HCEC 1CT (cell line): ENCODE results near the gene PUS1.

Experiments
- DNase-seq: peaks from one replicate; pipeline ENCODE4 v3.0.0-alpha.2; 2017

Gene PUS1

GRCh38 chr12:131903270-131904255 is 25.5 kb upstream of the PUS1 start:
- no peak for DNase-seq

DNA sequence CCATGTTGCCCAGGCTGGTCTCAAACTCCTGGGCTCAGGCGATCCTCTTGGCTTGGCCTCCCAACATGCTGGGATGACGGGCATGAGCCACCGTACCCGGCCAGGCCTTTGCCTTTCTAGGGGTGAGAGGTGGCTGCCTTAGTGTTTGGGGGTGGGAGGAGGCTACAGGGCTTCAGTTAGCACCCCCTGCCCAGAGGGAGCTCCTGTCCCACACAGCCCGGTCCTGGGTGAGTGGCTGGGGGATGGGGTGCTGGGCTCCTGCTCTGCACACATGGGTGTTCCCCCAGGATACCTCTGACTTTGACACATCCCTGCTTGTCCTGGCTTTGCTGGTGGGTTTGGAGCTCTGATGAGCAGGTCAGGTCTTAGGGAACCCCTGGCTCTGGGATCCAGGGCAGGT is 24.7 kb upstream of the PUS1 start:
- no peak for DNase-seq

- no peak for DNase-seq
Measured at GRCh38 chr12:131905081-131905629, 23.9 kb upstream of the PUS1 start.

GRCh38 chr12:131905630-131906091 is 23.4 kb upstream of the PUS1 start:
- no peak for DNase-seq

- no peak for DNase-seq
Measured at GRCh38 chr12:131907379-131908091, 21.5 kb upstream of the PUS1 start.

- no peak for DNase-seq
Measured at GRCh38 chr12:131908092-131909080, 20.7 kb upstream of the PUS1 start.

DNA sequence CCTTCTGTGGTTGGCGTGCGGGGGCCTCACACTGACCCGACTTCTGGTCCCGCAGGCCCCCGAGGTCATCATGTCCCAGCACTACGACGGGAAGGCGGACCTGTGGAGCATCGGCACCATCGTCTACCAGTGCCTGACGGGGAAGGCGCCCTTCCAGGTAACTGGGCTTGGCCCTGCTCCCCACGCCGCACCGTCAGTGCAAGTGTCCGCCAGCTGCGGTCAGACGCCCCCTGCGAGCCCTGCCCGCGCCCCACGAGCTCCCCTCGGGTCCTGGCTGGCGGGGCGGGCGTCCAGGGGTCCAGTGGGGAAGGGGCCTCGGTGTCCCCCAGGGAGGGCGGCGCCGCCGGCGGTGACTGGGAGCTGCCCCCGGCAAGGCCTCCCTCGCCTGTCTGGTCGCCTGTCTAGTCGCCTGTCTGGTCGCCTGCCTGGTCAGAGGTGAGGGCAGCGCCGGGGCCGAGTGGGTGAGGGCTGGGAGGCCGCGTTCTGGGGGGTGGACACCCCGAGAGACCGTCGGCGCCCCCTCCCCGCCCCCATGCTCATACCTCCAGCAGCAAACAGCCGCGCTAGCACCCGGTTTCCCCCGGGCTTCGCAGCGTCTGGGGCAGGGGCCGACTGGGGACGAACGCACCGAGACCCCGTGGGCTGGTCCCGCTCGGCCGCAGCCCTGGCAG is 19.9 kb upstream of the PUS1 start:
- no peak for DNase-seq

- DNase-seq, result no peak
Measured at GRCh38 chr12:131909752-131910219, 19.3 kb upstream of the PUS1 start.

GRCh38 chr12:131910302-131911027 is 18.6 kb upstream of the PUS1 start:
- no peak for DNase-seq

DNA sequence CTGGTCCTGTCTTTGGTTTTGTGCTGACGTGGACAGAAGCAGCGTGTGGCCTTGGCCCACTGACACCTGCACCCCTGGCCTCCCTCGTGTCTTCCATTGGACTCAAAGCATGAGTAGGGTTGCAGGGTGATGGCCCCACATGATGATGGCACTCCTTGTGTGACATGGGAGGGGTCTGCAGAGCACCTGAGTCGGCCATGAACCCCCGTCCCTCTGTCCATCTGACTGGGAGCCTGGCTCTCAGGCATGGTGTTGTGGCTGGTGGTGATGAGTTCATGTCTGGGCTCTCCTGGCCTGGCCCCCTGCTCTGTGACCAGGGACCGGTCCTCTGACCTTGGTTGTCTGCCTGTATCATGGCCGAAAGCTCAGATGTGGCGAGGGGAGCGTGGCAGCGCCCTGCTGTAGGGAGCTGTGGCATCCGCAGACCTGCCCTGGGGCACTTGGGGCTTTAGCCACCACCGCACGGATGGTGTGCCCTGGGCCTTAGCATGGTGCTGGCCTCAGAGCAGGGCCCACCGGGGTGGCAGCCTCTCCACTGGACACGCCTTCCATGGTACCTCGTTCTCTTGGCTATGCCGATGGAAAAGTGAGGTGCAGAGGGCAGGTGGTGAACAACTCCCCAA is 17.9 kb upstream of the PUS1 start:
- DNase-seq, result no peak

DNA sequence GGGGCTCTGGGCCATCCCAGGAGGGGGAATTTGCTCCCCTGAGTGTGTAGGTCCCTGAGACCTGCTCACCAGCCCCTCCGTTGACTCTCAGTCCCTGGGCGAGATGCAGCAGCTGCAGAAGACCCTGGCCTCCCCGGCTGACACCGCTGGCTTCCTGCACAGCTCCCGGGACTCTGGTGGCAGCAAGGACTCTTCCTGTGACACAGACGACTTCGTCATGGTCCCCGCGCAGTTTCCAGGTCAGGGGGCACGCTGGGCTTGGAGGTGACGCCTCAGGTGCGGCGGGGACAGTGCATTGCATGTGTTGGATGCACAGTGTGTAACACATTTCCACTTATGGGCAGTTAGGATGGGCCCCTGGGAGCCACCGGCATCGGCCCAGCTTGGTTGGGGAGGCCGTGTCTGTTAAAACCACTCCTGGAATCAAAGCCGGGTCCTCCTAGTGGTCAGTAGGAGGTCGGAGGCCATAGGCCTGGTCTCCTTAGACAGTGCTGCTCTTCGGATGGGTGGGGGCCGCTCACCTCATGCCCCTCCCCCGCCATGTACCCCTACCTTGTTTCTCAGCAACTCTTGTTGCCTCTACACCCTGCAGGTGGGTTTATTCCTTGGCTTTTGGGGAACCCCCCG is 17.1 kb upstream of the PUS1 start:
- no peak for DNase-seq

GRCh38 chr12:131912518-131913274 is 16.4 kb upstream of the PUS1 start:
- peak; percentile 42 for DNase-seq

DNA sequence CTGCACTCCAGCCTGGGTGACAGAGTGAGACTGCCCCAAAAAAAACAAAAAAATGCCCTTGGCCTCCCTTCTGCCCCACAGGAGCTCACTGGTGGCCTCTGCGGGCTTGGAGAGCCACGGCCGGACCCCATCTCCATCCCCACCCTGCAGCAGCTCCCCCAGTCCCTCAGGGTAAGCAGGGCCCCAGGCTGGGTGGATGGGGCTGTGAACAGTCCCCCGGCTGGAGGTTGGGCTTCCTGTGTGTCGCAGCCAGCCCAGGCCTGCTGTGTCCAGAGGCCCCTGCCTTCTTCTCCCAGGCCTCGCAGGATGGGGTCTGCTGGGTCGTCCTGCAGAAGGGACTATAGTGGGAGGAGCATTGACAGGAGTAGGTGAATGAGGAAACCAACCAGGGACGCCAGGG is 15.4 kb upstream of the PUS1 start:
- no peak for DNase-seq

DNA sequence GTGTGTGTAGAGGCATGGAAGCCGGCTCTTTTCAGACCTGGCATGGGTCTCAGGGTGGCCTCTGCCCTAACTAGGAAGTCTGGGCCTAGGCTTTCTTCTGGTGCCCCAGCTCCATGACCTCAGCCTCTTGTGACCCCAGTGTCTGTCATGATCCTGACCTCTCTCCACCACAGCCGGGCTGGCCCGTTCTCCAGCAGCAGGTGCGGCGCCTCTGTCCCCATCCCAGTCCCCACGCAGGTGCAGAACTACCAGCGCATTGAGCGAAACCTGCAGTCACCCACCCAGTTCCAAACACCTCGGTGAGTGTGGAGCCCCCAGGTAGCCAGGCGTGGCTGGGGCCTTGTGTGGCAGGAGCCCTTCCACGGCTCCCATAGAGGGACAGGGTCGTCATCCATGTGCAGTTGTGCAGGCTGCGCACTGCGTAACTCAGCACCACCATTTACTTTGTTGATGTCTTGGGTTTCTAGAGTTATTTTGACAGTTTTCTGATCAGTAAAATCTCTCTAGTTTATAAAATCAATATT is 14.8 kb upstream of the PUS1 start:
- no peak for DNase-seq

DNA sequence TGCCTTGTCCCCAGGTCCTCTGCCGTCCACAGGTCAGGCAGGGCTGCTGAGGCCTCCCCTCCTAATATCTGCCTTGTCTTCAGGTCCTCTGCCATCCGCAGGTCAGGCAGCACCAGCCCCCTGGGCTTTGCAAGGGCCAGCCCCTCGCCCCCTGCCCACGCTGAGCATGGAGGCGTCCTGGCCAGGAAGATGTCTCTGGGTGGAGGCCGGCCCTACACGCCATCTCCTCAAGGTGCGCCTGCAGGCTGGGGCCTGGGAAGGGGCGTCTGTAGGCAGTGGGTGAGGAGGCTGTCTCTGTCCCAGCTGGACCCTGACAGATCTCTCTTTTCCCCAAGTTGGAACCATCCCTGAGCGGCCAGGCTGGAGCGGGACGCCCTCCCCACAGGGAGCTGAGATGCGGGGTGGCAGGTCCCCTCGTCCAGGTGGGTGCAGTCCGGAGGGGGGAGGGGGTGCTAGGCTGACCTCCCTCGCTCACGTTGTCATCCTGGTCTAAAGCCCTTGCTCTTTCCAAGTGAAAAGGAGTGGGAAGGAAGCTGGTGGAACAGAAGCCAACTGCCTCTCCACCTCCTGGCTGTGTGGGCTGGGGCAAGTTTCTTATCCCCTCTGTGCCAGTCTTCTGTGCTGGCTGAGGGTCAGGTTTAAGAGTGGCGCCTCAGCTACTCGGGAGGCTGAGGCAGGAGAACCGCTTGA is 13.9 kb upstream of the PUS1 start:
- no peak for DNase-seq

DNA sequence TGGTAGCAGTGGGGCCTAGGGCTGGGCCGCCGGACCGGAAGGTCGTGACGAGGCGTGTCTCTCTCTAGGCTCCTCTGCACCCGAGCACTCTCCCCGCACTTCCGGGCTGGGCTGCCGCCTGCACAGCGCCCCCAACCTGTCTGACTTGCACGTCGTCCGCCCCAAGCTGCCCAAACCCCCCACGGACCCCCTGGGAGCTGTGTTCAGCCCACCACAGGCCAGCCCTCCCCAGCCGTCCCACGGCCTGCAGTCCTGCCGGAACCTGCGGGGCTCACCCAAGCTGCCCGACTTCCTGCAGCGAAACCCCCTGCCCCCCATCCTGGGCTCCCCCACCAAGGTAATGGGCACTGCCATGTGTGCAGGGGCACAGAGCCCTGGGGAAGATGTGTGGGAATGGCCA is 13.3 kb upstream of the PUS1 start:
- DNase-seq, result no peak

DNA sequence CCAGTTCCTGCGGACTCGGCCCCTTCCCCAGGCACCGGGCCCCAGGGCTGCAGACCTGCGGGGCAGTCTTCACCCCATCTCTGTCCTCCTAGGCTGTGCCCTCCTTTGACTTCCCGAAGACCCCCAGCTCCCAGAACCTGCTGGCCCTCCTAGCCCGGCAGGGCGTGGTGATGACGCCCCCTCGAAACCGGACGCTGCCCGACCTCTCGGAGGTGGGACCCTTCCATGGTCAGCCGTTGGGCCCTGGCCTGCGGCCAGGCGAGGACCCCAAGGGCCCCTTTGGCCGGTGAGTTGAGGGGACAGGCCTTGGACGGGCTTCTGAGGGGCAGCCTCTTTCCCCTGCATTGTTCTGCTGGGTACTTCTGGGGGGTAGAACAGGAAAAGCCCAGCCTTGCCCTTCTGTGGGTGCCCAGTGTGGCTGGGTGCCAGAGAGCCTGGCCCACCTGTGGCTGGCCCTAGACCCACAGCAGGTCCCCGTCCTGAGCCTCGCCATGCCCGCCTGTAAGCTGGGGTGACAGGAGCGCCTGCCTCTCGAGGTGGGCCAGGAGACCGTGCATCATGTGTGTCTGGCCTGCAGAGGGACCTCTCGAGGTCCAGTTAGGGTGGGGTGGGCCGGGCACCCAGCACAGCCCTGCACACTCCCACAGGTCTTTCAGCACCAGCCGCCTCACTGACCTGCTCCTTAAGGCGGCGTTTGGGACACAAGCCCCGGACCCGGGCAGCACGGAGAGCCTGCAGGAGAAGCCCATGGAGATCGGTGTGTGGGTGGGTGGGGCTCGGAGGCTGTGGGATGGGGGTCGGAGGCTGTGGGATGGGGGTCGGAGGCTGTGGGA is 12.6 kb upstream of the PUS1 start:
- DNase-seq, result no peak
